ENCODE results near the gene YIF1B.
"Not testable (repeated sequence)": the region's sequence is repeated elsewhere in the genome, so short reads cannot be mapped to it uniquely, and the experiment has no call there.

YIF1B gene

GRCh38 chr19:38270587-38271167 lies 45.1 kb downstream of the YIF1B start:
- DNase-seq: no peak

- DNase-seq: no peak
Observed at GRCh38 chr19:38268539-38268938, 47.2 kb downstream of the YIF1B start.

GRCh38 chr19:38267761-38268483 lies 47.8 kb downstream of the YIF1B start:
- no peak for DNase-seq

- DNase-seq: no peak
Observed at GRCh38 chr19:38266981-38267597, 48.7 kb downstream of the YIF1B start.

GRCh38 chr19:38265921-38266429 lies 49.8 kb downstream of the YIF1B start:
- no peak for DNase-seq

- DNase-seq: no peak
Observed at GRCh38 chr19:38265213-38265861, 50.4 kb downstream of the YIF1B start.

- no peak for DNase-seq
Observed at GRCh38 chr19:38264486-38265212, 51.1 kb downstream of the YIF1B start, which contains the start of gene SPINT2. Gene SPINT2, plus strand, starts transcription at chr19:38264573. Its CDS starts 320 bp downstream, at chr19:38264893.

- DNase-seq: peak; percentile 70
Observed at GRCh38 chr19:38263689-38264485, 51.9 kb downstream of the YIF1B start.

GRCh38 chr19:38262585-38263268 lies 53.0 kb downstream of the YIF1B start:
- DNase-seq: no peak

GRCh38 chr19:38261942-38262341 lies 53.8 kb downstream of the YIF1B start:
- not testable (repeated sequence) for DNase-seq

- DNase-seq: no peak
Observed at GRCh38 chr19:38255383-38256014, 60.2 kb downstream of the YIF1B start.

GRCh38 chr19:38253788-38254187 lies 62.0 kb downstream of the YIF1B start:
- DNase-seq: no peak

Data from stimulated activated CD4-positive, alpha-beta T cell treated with anti-CD3 and anti-CD28 coated beads, Interleukin-12 subunit alpha, Interleukin-12 subunit beta, amount 100 ng/mL, for 4 hours (primary cell).